Measurements from ENCODE around the gene NIBAN1.
"Not testable (repeated sequence)": the region's sequence is repeated elsewhere in the genome, so short reads cannot be mapped to it uniquely, and the experiment has no call there.

NIBAN1 gene

GRCh38 chr1:185008838-185009237, 34.5 kb upstream of the NIBAN1 start:
- H3K14ac ChIP-seq (ENCODE audit: low read length), result no peak overlapping the region

DNA sequence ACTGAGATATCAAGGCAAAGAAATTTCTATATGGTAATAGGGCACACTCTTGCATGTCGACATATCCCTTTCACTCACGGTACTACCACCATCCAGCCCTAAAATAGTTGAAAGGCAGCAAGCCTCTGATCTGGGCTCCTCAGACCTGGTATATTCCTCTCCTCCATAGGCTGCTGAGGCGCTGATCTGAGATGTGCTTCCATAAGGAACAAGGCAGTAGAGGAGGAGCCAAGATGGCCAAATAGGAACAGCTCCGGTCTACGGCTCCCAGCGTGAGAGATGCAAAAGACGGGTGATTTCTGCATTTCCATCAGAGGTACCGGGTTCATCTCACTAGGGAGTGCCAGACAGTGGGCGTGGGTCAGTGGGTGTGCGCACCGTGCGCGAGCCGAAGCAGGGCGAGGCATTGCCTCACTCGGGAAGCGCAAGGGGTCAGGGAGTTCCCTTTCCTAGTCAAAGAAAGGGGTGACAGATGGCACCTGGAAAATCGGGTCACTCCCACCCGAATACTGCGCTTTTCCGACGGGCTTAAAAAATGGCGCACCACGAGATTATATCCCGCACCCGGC, 27.1 kb upstream of the NIBAN1 start:
- H3K36me3 ChIP-seq (replicated peaks in 1 of 2; ENCODE audit: control insufficient read depth in 2 of 2, insufficient read depth in 2 of 2, low read length in 2 of 2); H4K91ac ChIP-seq (ENCODE audit: low read depth, low read length, poor library complexity); H3K79me1 ChIP-seq (ENCODE audit: low read depth, low read length); H2AFZ ChIP-seq (ENCODE audit: low read length); H2BK5ac ChIP-seq (ENCODE audit: low read length); H2AK5ac ChIP-seq (ENCODE audit: low read depth, low read length); H3K4me2 ChIP-seq (ENCODE audit: insufficient read depth, low read length, poor library complexity, severe bottlenecking); H3K27ac ChIP-seq (replicated peaks; ENCODE audit: low read length); H2BK15ac ChIP-seq (ENCODE audit: low read length); H4K8ac ChIP-seq (ENCODE audit: low read depth, low read length); H3K18ac ChIP-seq (ENCODE audit: low read length); H3K9me3 ChIP-seq (replicated peaks in 1 of 2; ENCODE audit: control insufficient read depth in 2 of 2, insufficient read depth in 1 of 2, low read depth in 1 of 2, low read length in 2 of 2); H3K4ac ChIP-seq (ENCODE audit: low read length); H3K4me1 ChIP-seq (ENCODE audit: control insufficient read depth in 2 of 2, insufficient read depth in 1 of 2, low read depth in 1 of 2, low read length in 2 of 2); H3K4me3 ChIP-seq (ENCODE audit: low read length in 2 of 2); H3K14ac ChIP-seq (ENCODE audit: low read length); H3K23ac ChIP-seq (ENCODE audit: low read depth, low read length, poor library complexity); DNase-seq (ENCODE audit: low spot score); H2BK12ac ChIP-seq (ENCODE audit: low read length); H3K27me3 ChIP-seq (ENCODE audit: control insufficient read depth in 3 of 3, insufficient read depth in 3 of 3, low read depth in 1 of 3, low read length in 3 of 3); H2BK120ac ChIP-seq (ENCODE audit: low read depth, low read length); H3K9ac ChIP-seq (ENCODE audit: low read depth, low read length, poor library complexity): not testable (repeated sequence)
- WGBS, 2 donors (ENCODE audit: extremely low coverage in 2 of 2, insufficient read length in 2 of 2, insufficient replicate concordance in 1 of 2), result no CpG with 5 or more reads among the region's 26 CpGs

More at GRCh38 chr1:185008838-185009237, 34.5 kb upstream of the NIBAN1 start:
- H3K27ac ChIP-seq (replicated peaks; ENCODE audit: low read length), result no peak overlapping the region
- H3K27me3 ChIP-seq (ENCODE audit: control insufficient read depth in 3 of 3, insufficient read depth in 3 of 3, low read depth in 1 of 3, low read length in 3 of 3), result no peaks in the 10 kb centered on the region
- H3K4me2 ChIP-seq (ENCODE audit: insufficient read depth, low read length, poor library complexity, severe bottlenecking), result no peak overlapping the region
- no peak overlapping the region for H3K4me3 ChIP-seq (ENCODE audit: low read length in 2 of 2)
- no peaks in the 10 kb centered on the region for H3K9me3 ChIP-seq (replicated peaks in 1 of 2; ENCODE audit: control insufficient read depth in 2 of 2, insufficient read depth in 1 of 2, low read depth in 1 of 2, low read length in 2 of 2)
- no peaks in the 10 kb centered on the region for H3K36me3 ChIP-seq (replicated peaks in 1 of 2; ENCODE audit: control insufficient read depth in 2 of 2, insufficient read depth in 2 of 2, low read length in 2 of 2)
- no peaks in the 10 kb centered on the region for H3K4me1 ChIP-seq (ENCODE audit: control insufficient read depth in 2 of 2, insufficient read depth in 1 of 2, low read depth in 1 of 2, low read length in 2 of 2)
- no peak overlapping the region for H2AK5ac ChIP-seq (ENCODE audit: low read depth, low read length)
- H2AFZ ChIP-seq (ENCODE audit: low read length), result no peak overlapping the region
- no peak overlapping the region for H4K8ac ChIP-seq (ENCODE audit: low read depth, low read length)
- H3K79me1 ChIP-seq (ENCODE audit: low read depth, low read length), result no peaks in the 10 kb centered on the region
- no peak overlapping the region for H2BK15ac ChIP-seq (ENCODE audit: low read length)
- no peak for DNase-seq (ENCODE audit: low spot score)
- H3K23ac ChIP-seq (ENCODE audit: low read depth, low read length, poor library complexity), result no peak overlapping the region
- H2BK120ac ChIP-seq (ENCODE audit: low read depth, low read length), result no peak overlapping the region
- H4K91ac ChIP-seq (ENCODE audit: low read depth, low read length, poor library complexity), result no peak overlapping the region
- no peak overlapping the region for H2BK5ac ChIP-seq (ENCODE audit: low read length)
- H2BK12ac ChIP-seq (ENCODE audit: low read length), result no peak overlapping the region
- H3K18ac ChIP-seq (ENCODE audit: low read length), result no peak overlapping the region
- H3K9ac ChIP-seq (ENCODE audit: low read depth, low read length, poor library complexity), result no peak overlapping the region
- H3K4ac ChIP-seq (ENCODE audit: low read length), result no peak overlapping the region

DNA sequence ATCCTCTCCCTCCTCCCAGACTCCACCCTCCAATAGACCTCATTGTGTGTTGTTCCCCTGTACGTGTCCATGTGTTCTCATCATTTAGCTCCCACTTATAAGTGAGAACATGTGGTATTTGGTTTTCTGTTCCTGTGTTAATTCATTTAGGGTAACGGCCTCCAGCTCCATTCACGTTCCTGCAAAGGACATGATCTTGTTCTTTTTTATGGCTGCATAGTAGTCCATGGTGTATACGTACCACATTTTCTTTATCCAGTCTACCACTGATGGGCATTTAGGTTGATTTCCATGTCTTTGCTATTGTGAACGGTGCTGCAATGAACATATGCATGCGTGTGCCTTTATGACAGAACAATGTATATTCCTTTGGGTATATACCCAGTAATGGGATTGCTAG, 25.7 kb upstream of the NIBAN1 start:
- WGBS, 2 donors (ENCODE audit: extremely low coverage in 2 of 2, insufficient read length in 2 of 2, insufficient replicate concordance in 1 of 2), result no CpG with 5 or more reads among the region's 6 CpGs
- H3K9ac ChIP-seq (ENCODE audit: low read depth, low read length, poor library complexity), result not testable (repeated sequence)

DNA sequence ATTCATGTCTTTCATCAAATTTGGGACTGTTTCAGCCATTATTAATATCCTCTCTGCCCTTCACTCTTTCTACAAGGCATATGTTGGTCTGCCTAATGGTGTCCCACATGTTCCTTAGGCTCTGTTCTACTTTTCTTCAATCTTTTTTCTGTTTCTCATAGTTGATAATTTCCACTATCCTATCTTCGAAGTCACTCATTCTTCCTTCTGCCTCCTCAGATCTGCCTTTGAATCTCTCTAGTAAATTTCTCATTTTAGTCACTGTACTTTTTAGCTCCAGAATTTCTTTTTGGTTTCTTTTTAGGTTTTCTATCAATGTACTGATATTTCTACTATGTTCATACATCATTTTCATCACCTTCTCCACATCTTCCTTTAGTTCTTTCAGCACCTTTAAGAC, 20.0 kb upstream of the NIBAN1 start:
- no peak overlapping the region for H3K23ac ChIP-seq (ENCODE audit: low read depth, low read length, poor library complexity)
- H4K91ac ChIP-seq (ENCODE audit: low read depth, low read length, poor library complexity), result no peak overlapping the region
- DNase-seq (ENCODE audit: low spot score), result no peak
- no peak overlapping the region for H3K27ac ChIP-seq (replicated peaks; ENCODE audit: low read length)
- no peak overlapping the region for H3K14ac ChIP-seq (ENCODE audit: low read length)
- H3K4me3 ChIP-seq (ENCODE audit: low read length in 2 of 2), result no peak overlapping the region
- no peak overlapping the region for H2AK5ac ChIP-seq (ENCODE audit: low read depth, low read length)
- no peak overlapping the region for H3K9ac ChIP-seq (ENCODE audit: low read depth, low read length, poor library complexity)
- no peaks in the 10 kb centered on the region for H3K36me3 ChIP-seq (replicated peaks in 1 of 2; ENCODE audit: control insufficient read depth in 2 of 2, insufficient read depth in 2 of 2, low read length in 2 of 2)
- H3K79me1 ChIP-seq (ENCODE audit: low read depth, low read length), result no peaks in the 10 kb centered on the region
- H3K9me3 ChIP-seq (replicated peaks in 1 of 2; ENCODE audit: control insufficient read depth in 2 of 2, insufficient read depth in 1 of 2, low read depth in 1 of 2, low read length in 2 of 2), result no peaks in the 10 kb centered on the region
- H2BK120ac ChIP-seq (ENCODE audit: low read depth, low read length), result no peak overlapping the region
- no peak overlapping the region for H2BK15ac ChIP-seq (ENCODE audit: low read length)
- H3K27me3 ChIP-seq (ENCODE audit: control insufficient read depth in 3 of 3, insufficient read depth in 3 of 3, low read depth in 1 of 3, low read length in 3 of 3), result no peaks in the 10 kb centered on the region
- no peak overlapping the region for H2BK12ac ChIP-seq (ENCODE audit: low read length)
- no CpG with 5 or more reads among the region's 1 CpG for WGBS, 2 donors (ENCODE audit: extremely low coverage in 2 of 2, insufficient read length in 2 of 2, insufficient replicate concordance in 1 of 2)
- no peak overlapping the region for H2AFZ ChIP-seq (ENCODE audit: low read length)
- H2BK5ac ChIP-seq (ENCODE audit: low read length), result no peak overlapping the region
- H3K4me2 ChIP-seq (ENCODE audit: insufficient read depth, low read length, poor library complexity, severe bottlenecking), result no peak overlapping the region
- H3K4ac ChIP-seq (ENCODE audit: low read length), result no peak overlapping the region
- H4K8ac ChIP-seq (ENCODE audit: low read depth, low read length), result no peak overlapping the region
- H3K4me1 ChIP-seq (ENCODE audit: control insufficient read depth in 2 of 2, insufficient read depth in 1 of 2, low read depth in 1 of 2, low read length in 2 of 2), result peaks cover 0 to 3% of the 10 kb centered on the region in 2 donors
- H3K18ac ChIP-seq (ENCODE audit: low read length), result no peak overlapping the region

More for the DNA sequence above, 25.7 kb upstream of the NIBAN1 start:
- H2AFZ ChIP-seq (ENCODE audit: low read length); H3K4me1 ChIP-seq (ENCODE audit: control insufficient read depth in 2 of 2, insufficient read depth in 1 of 2, low read depth in 1 of 2, low read length in 2 of 2); H3K4ac ChIP-seq (ENCODE audit: low read length); H3K27me3 ChIP-seq (ENCODE audit: control insufficient read depth in 3 of 3, insufficient read depth in 3 of 3, low read depth in 1 of 3, low read length in 3 of 3); H2BK15ac ChIP-seq (ENCODE audit: low read length); H4K8ac ChIP-seq (ENCODE audit: low read depth, low read length); H3K14ac ChIP-seq (ENCODE audit: low read length); H3K18ac ChIP-seq (ENCODE audit: low read length); H3K4me3 ChIP-seq (ENCODE audit: low read length in 2 of 2); H2BK12ac ChIP-seq (ENCODE audit: low read length); H3K36me3 ChIP-seq (replicated peaks in 1 of 2; ENCODE audit: control insufficient read depth in 2 of 2, insufficient read depth in 2 of 2, low read length in 2 of 2); H3K27ac ChIP-seq (replicated peaks; ENCODE audit: low read length); H2BK120ac ChIP-seq (ENCODE audit: low read depth, low read length); H2AK5ac ChIP-seq (ENCODE audit: low read depth, low read length); DNase-seq (ENCODE audit: low spot score); H3K23ac ChIP-seq (ENCODE audit: low read depth, low read length, poor library complexity); H3K4me2 ChIP-seq (ENCODE audit: insufficient read depth, low read length, poor library complexity, severe bottlenecking); H2BK5ac ChIP-seq (ENCODE audit: low read length); H4K91ac ChIP-seq (ENCODE audit: low read depth, low read length, poor library complexity); H3K9me3 ChIP-seq (replicated peaks in 1 of 2; ENCODE audit: control insufficient read depth in 2 of 2, insufficient read depth in 1 of 2, low read depth in 1 of 2, low read length in 2 of 2); H3K79me1 ChIP-seq (ENCODE audit: low read depth, low read length): not testable (repeated sequence)
